Suprapubic skin (tissue), 4 donors: ENCODE results near the gene XRCC6. TPM values are rescaled to one million over a fixed set of nuclear protein-coding genes. Genes with fewer than 3 reads are reported as not detected.

ENCODE experiments used
- DNase-seq, 2 donors: peaks; one replicate each; pipeline ENCODE4 v3.0.0-alpha.2; 2019; ENCODE audit warnings: low spot score in 2 of 2
- H3K27ac ChIP-seq: fragments of 200-600 bp; sonication (generic); one replicate; pipeline ENCODE4 v1.5.1; 2019
- H3K27me3 ChIP-seq: fragments of 200-600 bp; sonication (generic); one replicate; pipeline ENCODE4 v1.5.1; 2019
- H3K36me3 ChIP-seq: fragments of 200-600 bp; sonication (generic); one replicate; pipeline ENCODE4 v1.5.1; 2019
- H3K4me1 ChIP-seq: fragments of 200-600 bp; sonication (generic); one replicate; pipeline ENCODE4 v1.5.1; 2019
- H3K4me3 ChIP-seq: fragments of 200-600 bp; sonication (generic); one replicate; pipeline ENCODE4 v1.5.1; 2019; ENCODE audit warnings: mild to moderate bottlenecking
- H3K9me3 ChIP-seq: fragments of 200-600 bp; sonication (generic); one replicate; pipeline ENCODE4 v1.5.1; 2019
- EP300 ChIP-seq: sonication (generic); formaldehyde crosslinking; IDR thresholded peaks from one replicate; pipeline ENCODE4 v1.6.1; 2017; ENCODE audit warnings: antibody characterized with exemption
- POLR2A ChIP-seq, 2 donors: fragments of 450-650 bp; IDR thresholded peaks; one replicate each; pipeline ENCODE4 v1.6.1; 2017; ENCODE audit warnings: antibody characterized with exemption in 2 of 2, mild to moderate bottlenecking in 2 of 2, moderate library complexity in 2 of 2
- POLR2AphosphoS5 ChIP-seq, 3 donors: sonication (generic); formaldehyde crosslinking; IDR thresholded peaks; one replicate each; pipeline ENCODE4 v1.6.1; 2017; ENCODE audit warnings: antibody characterized with exemption in 3 of 3
- WGBS: methylation state at CpG from one replicate; pipeline ENCODE4 v1.1.5; 2018; 5-methylcytosine and 5-hydroxymethylcytosine counted together
- total RNA-seq, 4 donors: library from RNA; depleted of rRNA; stranded (reverse); fragments of >200 nt; gene quantifications; one replicate each; pipeline ENCODE4 v1.1.0, GENCODE V29; 2016
- TF ChIP-seq, protein P1 (sequence below), 2 donors: fragments of 200-600 bp in 1 of 2; fragments of 450-650 bp in 1 of 2; sonication (generic) in 1 of 2; IDR thresholded peaks; one replicate each; pipeline ENCODE4 v1.5.1; 2016 to 2019; ENCODE audit warnings: antibody characterized with exemption in 2 of 2, mild to moderate bottlenecking in 1 of 2, moderate library complexity in 1 of 2

XRCC6 gene
- total RNA-seq, 4 donors from 2014 or later: 131 to 194 (median 182) TPM

DNA sequence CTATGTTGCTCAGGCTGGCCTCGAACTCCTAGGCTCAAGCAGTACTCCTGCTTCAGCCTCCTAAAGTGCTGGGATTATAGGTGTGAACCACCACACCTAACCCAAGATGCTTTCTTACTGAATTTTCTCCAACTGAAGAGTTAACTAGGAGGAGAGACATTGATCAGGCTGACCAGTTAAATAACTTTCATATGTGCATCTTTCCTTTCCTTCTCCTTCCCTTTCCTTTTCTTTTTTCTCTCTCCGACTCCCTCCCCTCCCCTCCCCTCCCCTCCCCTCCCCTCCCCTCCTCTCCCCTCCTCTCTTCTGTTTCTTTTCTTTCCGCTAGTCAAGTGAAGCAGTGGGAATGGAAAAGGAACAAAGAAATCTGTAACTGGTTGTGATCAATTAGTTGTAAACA, 26.7 kb downstream of the XRCC6 start:
- Histone ChIP-seq H3K9me3 (no peaks in the 10 kb centered on the region), H3K36me3 (peaks cover 95% of the 10 kb centered on the region), H3K27ac (no peak overlapping the region), H3K4me1 (peaks cover under 1% of the 10 kb centered on the region), H3K4me3 (no peak overlapping the region), H3K27me3 (no peaks in the 10 kb centered on the region)
- TF ChIP-seq POLR2AphosphoS5 (IDR thresholded peaks at IDR 0.05): no peak
- TF ChIP-seq EP300: no peak
- 72% methylated on average over 3 of the region's 3 CpGs for WGBS
- DNase-seq: no peak

DNA sequence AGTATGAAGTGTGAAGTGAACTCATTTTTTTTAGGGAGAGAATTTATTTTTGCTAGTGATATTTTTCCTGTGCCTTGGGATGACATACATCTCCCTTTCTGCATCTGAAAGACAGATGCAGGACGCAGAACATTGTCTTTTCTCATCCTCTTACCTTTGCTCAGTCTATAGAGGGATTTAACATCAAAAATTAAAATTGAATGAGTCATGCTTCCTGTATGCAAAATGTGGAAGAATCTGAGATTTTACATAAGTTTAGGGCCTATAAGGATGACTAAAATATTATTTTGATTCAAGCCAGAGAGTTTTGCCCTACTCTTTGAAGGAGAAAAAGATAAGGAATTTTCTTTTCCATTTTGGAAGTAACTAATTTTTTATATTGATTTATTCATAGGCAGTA, 27.3 kb downstream of the XRCC6 start:
- TF ChIP-seq, protein P1, sequence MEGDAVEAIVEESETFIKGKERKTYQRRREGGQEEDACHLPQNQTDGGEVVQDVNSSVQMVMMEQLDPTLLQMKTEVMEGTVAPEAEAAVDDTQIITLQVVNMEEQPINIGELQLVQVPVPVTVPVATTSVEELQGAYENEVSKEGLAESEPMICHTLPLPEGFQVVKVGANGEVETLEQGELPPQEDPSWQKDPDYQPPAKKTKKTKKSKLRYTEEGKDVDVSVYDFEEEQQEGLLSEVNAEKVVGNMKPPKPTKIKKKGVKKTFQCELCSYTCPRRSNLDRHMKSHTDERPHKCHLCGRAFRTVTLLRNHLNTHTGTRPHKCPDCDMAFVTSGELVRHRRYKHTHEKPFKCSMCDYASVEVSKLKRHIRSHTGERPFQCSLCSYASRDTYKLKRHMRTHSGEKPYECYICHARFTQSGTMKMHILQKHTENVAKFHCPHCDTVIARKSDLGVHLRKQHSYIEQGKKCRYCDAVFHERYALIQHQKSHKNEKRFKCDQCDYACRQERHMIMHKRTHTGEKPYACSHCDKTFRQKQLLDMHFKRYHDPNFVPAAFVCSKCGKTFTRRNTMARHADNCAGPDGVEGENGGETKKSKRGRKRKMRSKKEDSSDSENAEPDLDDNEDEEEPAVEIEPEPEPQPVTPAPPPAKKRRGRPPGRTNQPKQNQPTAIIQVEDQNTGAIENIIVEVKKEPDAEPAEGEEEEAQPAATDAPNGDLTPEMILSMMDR (IDR thresholded peaks at IDR 0.05): no peak
- TF ChIP-seq EP300: no peak
- TF ChIP-seq POLR2AphosphoS5 (IDR thresholded peaks at IDR 0.05): no peak
- no peak for TF ChIP-seq POLR2A (IDR thresholded peaks at IDR 0.05)
- Histone ChIP-seq H3K27me3 (no peaks in the 10 kb centered on the region), H3K4me1 (no peaks in the 10 kb centered on the region), H3K27ac (no peak overlapping the region), H3K36me3 (peaks cover 95% of the 10 kb centered on the region), H3K4me3 (no peak overlapping the region), H3K9me3 (no peaks in the 10 kb centered on the region)
- WGBS: 90% methylated on average over 1 of the region's 1 CpG
- DNase-seq: no peak

GRCh38 chr22:41650229-41650628, 29.1 kb downstream of the XRCC6 start:
- WGBS: 100% methylated on average over 1 of the region's 1 CpG
- Histone ChIP-seq H3K27ac (no peak overlapping the region), H3K9me3 (no peaks in the 10 kb centered on the region), H3K36me3 (peaks cover 96% of the 10 kb centered on the region), H3K4me3 (no peak overlapping the region), H3K27me3 (no peaks in the 10 kb centered on the region), H3K4me1 (no peaks in the 10 kb centered on the region)
- TF ChIP-seq POLR2AphosphoS5 (IDR thresholded peaks at IDR 0.05) (no peak), EP300 (no peak), POLR2A (IDR thresholded peaks at IDR 0.05) (no peak)
- TF ChIP-seq, protein P1 (IDR thresholded peaks at IDR 0.05): no peak
- DNase-seq: no peak

DNA sequence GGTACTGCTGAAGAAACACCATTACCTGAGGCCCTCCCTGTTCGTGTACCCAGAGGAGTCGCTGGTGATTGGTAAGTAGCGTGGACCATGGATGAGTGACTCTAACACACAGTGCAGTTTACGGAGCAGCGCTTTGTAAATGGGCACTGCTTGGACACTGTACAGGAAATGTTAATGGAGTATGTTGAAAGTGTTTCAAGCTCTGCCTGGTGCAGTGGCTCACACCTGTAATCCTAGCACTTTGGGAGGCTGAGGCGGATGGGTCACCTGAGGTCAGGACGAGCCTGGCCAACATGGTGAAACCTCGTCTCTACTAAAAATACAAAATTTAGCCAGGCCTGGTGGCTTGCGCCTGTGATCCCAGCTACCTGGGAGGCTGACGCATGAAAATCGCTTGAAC, 29.7 kb downstream of the XRCC6 start:
- no peaks in the 10 kb centered on the region for H3K9me3 ChIP-seq
- no peak overlapping the region for H3K27ac ChIP-seq
- H3K27me3 ChIP-seq: no peaks in the 10 kb centered on the region
- WGBS: 95% methylated on average over 11 of the region's 11 CpGs
- H3K4me1 ChIP-seq: no peaks in the 10 kb centered on the region
- TF ChIP-seq EP300: no peak
- no peak overlapping the region for H3K4me3 ChIP-seq
- no peak for DNase-seq
- H3K36me3 ChIP-seq: peaks cover 96% of the 10 kb centered on the region

GRCh38 chr22:41654322-41654721, 33.2 kb downstream of the XRCC6 start:
- Histone ChIP-seq H3K4me1 (no peaks in the 10 kb centered on the region), H3K27ac (no peak overlapping the region), H3K9me3 (no peaks in the 10 kb centered on the region), H3K4me3 (no peak overlapping the region), H3K27me3 (no peaks in the 10 kb centered on the region), H3K36me3 (peaks cover 99% of the 10 kb centered on the region)
- 90% methylated on average over 3 of the region's 3 CpGs for WGBS
- TF ChIP-seq, protein P1 (IDR thresholded peaks at IDR 0.05): no peak
- DNase-seq: no peak

DNA sequence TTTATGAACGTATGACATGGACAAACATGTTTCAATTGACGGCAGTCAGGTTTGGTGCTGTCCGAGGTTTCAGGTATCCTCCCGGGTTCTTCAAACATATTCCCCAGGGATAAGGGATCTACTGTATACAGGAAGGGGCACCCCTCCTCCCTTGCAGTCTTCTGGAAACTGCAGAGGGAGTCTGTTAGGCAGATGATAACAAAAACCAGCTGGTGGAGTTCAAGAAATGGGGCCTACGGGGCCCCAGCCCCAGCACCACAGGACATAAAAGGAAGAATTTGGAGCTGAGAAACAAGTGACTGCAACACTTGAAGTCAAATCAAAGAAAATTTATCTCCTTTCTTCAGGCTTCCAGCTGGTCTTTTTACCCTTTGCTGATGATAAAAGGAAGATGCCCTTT, 35.5 kb downstream of the XRCC6 start:
- Histone ChIP-seq H3K4me1 (no peaks in the 10 kb centered on the region), H3K4me3 (no peak overlapping the region), H3K27me3 (no peaks in the 10 kb centered on the region), H3K27ac (no peak overlapping the region), H3K9me3 (no peaks in the 10 kb centered on the region), H3K36me3 (peaks cover 99% of the 10 kb centered on the region)
- no peak for TF ChIP-seq POLR2AphosphoS5 (IDR thresholded peaks at IDR 0.05)
- TF ChIP-seq POLR2A (IDR thresholded peaks at IDR 0.05): no peak
- TF ChIP-seq, protein P1 (IDR thresholded peaks at IDR 0.05): no peak
- TF ChIP-seq EP300: no peak
- DNase-seq: no peak
- 65% methylated on average over 5 of the region's 5 CpGs for WGBS
